Measurements from ENCODE around the gene IDI2.
A peak's percentile ranks its signal among the peaks of the same experiment; 100 is the strongest.

Gene IDI2

DNA sequence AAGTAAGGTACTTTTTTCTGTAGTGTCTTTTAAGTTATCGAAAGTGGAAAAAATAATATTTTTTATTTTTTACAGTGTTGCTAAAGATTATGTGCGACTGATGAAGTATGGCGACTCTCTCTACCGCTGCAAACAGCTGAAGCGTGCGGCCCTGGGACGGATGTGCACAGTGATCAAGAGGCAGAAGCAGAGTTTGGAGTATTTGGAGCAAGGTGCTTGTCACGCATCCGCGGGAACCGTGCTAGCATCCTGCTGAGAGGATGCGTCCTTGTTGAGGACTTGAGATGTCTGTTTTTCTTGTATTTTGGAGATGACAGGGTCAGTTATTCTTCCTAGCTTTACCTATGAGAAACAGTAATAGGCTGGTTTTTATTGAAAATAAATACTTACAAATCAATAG, 29.6 kb downstream of the IDI2 start:
- H4K20me1 ChIP-seq (ENCODE audit: insufficient read depth, low read length): peaks cover 10% of the 10 kb centered on the region
- H3K4me2 ChIP-seq (ENCODE audit: low read length): no peak overlapping the region
- H3K79me2 ChIP-seq (ENCODE audit: low read length): peaks cover 56% of the 10 kb centered on the region
- no peak overlapping the region for H3K27ac ChIP-seq (ENCODE audit: low read length)
- H3K9me3 ChIP-seq (ENCODE audit: insufficient read depth, low read length): no peaks in the 10 kb centered on the region
- no peak overlapping the region for H2AFZ ChIP-seq (ENCODE audit: low read depth, low read length)
- H3K36me3 ChIP-seq (replicated peaks; ENCODE audit: low read depth, low read length): peaks cover 53% of the 10 kb centered on the region
- TF ChIP-seq CTCF (IDR thresholded peaks at IDR 0.05; ENCODE audit: low read depth, low read length): no peak
- no peak for TF ChIP-seq EZH2phosphoT487 (IDR thresholded peaks at IDR 0.05; ENCODE audit: low read depth)
- peaks cover 12% of the 10 kb centered on the region for H3K4me1 ChIP-seq (ENCODE audit: low read length)
- H3K27me3 ChIP-seq (ENCODE audit: low read depth, low read length): no peaks in the 10 kb centered on the region
- no peak overlapping the region for H3K4me3 ChIP-seq (ENCODE audit: low read length)
- no peak overlapping the region for H3K9ac ChIP-seq (ENCODE audit: low read length)

- Histone ChIP-seq H3K27me3 (ENCODE audit: low read depth, low read length) (no peaks in the 10 kb centered on the region), H2AFZ (ENCODE audit: low read depth, low read length) (no peak overlapping the region), H3K9ac (ENCODE audit: low read length) (no peak overlapping the region), H3K9me3 (ENCODE audit: insufficient read depth, low read length) (no peaks in the 10 kb centered on the region), H3K4me3 (ENCODE audit: low read length) (no peak overlapping the region), H3K4me1 (ENCODE audit: low read length) (peaks cover 15% of the 10 kb centered on the region), H4K20me1 (ENCODE audit: insufficient read depth, low read length) (peaks cover 15% of the 10 kb centered on the region), H3K4me2 (ENCODE audit: low read length) (no peak overlapping the region), H3K36me3 (replicated peaks; ENCODE audit: low read depth, low read length) (peaks cover 50% of the 10 kb centered on the region), H3K79me2 (ENCODE audit: low read length) (peaks cover 57% of the 10 kb centered on the region), H3K27ac (ENCODE audit: low read length) (no peak overlapping the region)
- TF ChIP-seq CTCF (IDR thresholded peaks at IDR 0.05; ENCODE audit: low read depth, low read length) (no peak), EZH2phosphoT487 (IDR thresholded peaks at IDR 0.05; ENCODE audit: low read depth) (no peak)
These were observed 30.1 kb downstream of the IDI2 start for GRCh38 chr10:995559-995926.

GRCh38 chr10:994836-995558, 30.7 kb downstream of the IDI2 start:
- no peak for TF ChIP-seq CTCF (IDR thresholded peaks at IDR 0.05; ENCODE audit: low read depth, low read length)
- TF ChIP-seq EZH2phosphoT487 (IDR thresholded peaks at IDR 0.05; ENCODE audit: low read depth): no peak
- Histone ChIP-seq H2AFZ (ENCODE audit: low read depth, low read length) (no peak overlapping the region), H3K4me3 (ENCODE audit: low read length) (no peak overlapping the region), H3K4me1 (ENCODE audit: low read length) (peaks cover 16% of the 10 kb centered on the region), H3K79me2 (ENCODE audit: low read length) (peaks cover 62% of the 10 kb centered on the region), H3K27ac (ENCODE audit: low read length) (no peak overlapping the region), H3K9ac (ENCODE audit: low read length) (no peak overlapping the region), H3K9me3 (ENCODE audit: insufficient read depth, low read length) (no peaks in the 10 kb centered on the region), H3K36me3 (replicated peaks; ENCODE audit: low read depth, low read length) (peaks cover 50% of the 10 kb centered on the region), H3K27me3 (ENCODE audit: low read depth, low read length) (no peaks in the 10 kb centered on the region), H3K4me2 (ENCODE audit: low read length) (no peak overlapping the region), H4K20me1 (ENCODE audit: insufficient read depth, low read length) (peaks cover 15% of the 10 kb centered on the region)

- Histone ChIP-seq H3K27me3 (ENCODE audit: low read depth, low read length) (no peaks in the 10 kb centered on the region), H3K4me2 (ENCODE audit: low read length) (no peak overlapping the region), H3K36me3 (replicated peaks; ENCODE audit: low read depth, low read length) (peaks cover 41% of the 10 kb centered on the region), H2AFZ (ENCODE audit: low read depth, low read length) (no peak overlapping the region), H3K4me1 (ENCODE audit: low read length) (peaks cover 25% of the 10 kb centered on the region), H3K9me3 (ENCODE audit: insufficient read depth, low read length) (no peaks in the 10 kb centered on the region), H4K20me1 (ENCODE audit: insufficient read depth, low read length) (peaks cover 15% of the 10 kb centered on the region), H3K4me3 (ENCODE audit: low read length) (no peak overlapping the region), H3K9ac (ENCODE audit: low read length) (no peak overlapping the region), H3K79me2 (ENCODE audit: low read length) (peaks cover 77% of the 10 kb centered on the region), H3K27ac (ENCODE audit: low read length) (peak overlapping the region; percentile 64)
- TF ChIP-seq EZH2phosphoT487 (IDR thresholded peaks at IDR 0.05; ENCODE audit: low read depth) (no peak), CTCF (IDR thresholded peaks at IDR 0.05; ENCODE audit: low read depth, low read length) (no peak)
These were observed 32.8 kb downstream of the IDI2 start for GRCh38 chr10:992871-993270.
